Measurements from ENCODE around the gene IFITM10.

IFITM10 gene

DNA sequence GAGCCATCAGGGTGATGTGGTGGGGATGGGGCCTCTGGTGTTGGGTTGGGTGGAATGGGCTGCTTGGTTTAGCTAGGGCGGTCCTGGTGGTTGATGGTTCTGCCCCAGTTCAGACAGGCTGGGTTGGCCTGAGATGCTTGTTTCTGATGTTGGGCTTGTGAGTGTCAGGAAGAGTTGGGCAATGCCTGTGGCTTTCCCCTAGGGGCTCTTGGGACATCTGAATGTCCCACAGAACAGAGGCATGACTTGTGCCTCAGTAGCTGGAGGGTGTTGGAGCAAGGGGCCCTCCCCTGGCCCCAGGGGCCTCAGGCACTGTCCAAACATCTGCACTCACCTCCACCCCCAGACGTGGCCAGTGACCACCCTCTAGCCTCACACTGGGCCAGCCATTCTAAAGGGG is 27.3 kb upstream of the IFITM10 start:
- DNase-seq, result peak; percentile 28

- no peak for DNase-seq
Observed at GRCh38 chr11:1776944-1777715, 26.7 kb upstream of the IFITM10 start.

DNA sequence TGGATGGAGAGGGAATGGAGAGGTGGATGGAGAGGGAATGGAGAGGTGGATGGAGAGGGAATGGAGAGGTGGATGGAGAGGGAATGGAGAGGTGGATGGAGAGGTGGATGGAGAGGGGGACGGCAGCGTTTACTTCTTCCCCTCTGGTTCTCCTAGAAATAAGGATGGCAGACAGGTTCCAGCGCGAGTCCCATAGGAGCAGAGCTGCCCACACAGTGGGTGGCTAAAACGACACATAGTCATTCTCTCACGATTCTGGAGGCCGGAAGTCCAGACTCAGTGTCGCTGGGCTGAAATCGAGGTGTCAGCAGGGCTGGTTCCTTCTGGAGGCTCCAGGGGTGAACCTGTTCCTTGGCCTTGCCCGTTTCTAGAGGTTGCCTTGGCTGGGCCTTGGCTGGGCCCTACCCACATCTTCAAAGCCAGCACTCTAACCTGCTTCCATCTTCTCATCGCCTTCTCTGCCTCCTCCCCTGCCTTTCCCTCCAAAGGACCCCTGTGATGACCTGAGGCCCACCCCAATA is 26.0 kb upstream of the IFITM10 start:
- no peak for DNase-seq

GRCh38 chr11:1774886-1775285 is 24.5 kb upstream of the IFITM10 start:
- DNase-seq, result no peak

GRCh38 chr11:1773994-1774550 is 23.7 kb upstream of the IFITM10 start:
- DNase-seq, result no peak

GRCh38 chr11:1773131-1773993 is 23.0 kb upstream of the IFITM10 start:
- no peak for DNase-seq

DNA sequence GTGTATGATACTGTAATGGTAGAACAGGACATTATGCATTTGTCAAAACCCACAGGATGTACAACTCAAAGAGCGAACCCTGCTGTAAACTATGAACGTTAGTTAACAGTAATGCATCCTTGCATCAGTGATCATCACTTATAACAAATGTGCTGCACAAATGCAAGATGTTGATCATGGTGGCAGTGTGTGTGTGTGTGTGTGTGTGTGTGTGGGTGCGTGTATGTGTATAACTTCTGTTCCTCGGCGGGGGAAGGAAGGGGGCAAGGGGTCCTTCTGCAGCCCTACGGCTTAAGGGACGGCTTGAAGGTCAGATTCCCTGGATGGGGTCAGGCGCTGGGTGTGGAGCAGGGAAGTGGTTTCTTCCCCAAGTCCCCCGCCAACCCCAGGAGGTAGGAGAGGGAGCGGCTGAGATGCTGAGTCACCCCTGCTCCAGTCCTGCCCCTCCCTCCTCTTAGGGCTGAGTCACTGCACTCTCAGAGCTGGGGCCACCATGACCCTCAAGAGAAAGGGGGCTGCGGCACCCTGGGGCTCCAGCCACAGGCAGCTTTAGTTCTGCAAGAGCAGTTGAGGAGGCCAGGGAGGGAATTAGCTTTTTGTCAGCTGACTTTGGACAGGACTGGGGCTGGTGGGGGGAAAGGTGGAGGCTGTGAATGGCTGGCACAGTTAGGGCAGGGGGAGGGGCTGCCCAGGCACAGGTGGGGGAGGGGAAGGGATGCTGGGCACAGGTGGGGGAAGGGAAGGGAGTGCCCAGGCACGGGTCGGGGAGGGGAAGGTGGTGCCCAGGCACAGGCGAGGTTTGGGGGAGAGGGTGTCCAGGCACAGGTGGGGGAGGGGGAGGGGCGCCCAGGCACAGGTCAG is 22.1 kb upstream of the IFITM10 start:
- DNase-seq, result peak; percentile 47

GRCh38 chr11:1771700-1772099 is 21.3 kb upstream of the IFITM10 start:
- peak; percentile 18 for DNase-seq

DNA sequence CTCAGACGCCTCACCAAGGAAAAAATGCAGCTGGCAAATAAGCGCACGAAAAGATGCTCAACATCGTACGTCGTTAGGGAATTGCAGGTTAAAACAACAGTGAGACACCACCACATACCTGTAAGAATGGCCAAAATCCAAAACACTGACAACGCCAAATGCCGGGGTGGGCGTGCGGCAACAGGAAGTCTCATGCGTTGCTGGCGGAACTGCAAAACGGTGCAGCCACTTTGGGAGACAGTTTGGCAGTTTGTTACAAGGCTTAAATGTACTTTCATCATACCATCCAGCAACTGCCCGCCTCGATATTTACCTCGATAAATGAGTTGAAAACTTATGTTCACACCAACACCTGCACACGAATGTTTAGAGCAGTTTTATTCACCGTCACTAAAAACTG is 20.9 kb upstream of the IFITM10 start:
- DNase-seq, result no peak

- DNase-seq, result peak; percentile 9
Observed at GRCh38 chr11:1770528-1770927, 20.1 kb upstream of the IFITM10 start.

- DNase-seq, result peak; percentile 9
Observed at GRCh38 chr11:1770061-1770460, 19.7 kb upstream of the IFITM10 start.

DNA sequence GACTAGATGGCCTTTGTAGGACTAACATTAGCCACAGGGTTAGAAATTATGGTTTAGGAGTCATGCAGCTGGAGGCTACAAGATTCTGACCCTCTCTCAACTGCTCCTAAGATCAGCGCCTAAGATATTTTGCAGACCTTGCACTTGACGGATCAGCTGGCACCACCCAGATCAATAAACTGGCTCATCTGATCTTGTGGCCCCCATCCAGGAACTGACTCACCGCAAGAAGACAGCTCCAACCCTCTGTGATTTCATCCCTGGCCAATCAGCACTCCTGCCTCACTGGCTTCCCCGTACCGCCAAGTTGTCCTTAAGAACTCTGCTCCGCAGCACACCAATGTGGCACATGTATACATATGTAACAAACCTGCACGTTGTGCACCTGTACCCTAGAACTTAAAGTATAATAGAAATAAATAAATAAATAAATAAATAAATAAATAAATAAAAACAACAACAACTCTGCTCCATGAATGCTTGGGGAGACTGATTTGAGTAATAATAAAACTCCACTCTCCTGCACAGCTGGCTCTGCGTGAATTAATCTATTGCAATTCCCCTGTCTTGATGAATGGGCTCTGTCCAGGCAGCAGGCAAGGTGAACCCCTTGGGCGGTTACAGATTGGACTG is 19.0 kb upstream of the IFITM10 start:
- peak; percentile 16 for DNase-seq

- peak; percentile 21 for DNase-seq
Observed at GRCh38 chr11:1768141-1768469, 17.7 kb upstream of the IFITM10 start.

- DNase-seq, result peak; percentile 29
Observed at GRCh38 chr11:1767399-1768140, 17.2 kb upstream of the IFITM10 start.

GRCh38 chr11:1766719-1767398 is 16.5 kb upstream of the IFITM10 start:
- DNase-seq, result peak; percentile 27

- DNase-seq, result peak; percentile 23
Observed at GRCh38 chr11:1765871-1766718, 15.7 kb upstream of the IFITM10 start.

DNA sequence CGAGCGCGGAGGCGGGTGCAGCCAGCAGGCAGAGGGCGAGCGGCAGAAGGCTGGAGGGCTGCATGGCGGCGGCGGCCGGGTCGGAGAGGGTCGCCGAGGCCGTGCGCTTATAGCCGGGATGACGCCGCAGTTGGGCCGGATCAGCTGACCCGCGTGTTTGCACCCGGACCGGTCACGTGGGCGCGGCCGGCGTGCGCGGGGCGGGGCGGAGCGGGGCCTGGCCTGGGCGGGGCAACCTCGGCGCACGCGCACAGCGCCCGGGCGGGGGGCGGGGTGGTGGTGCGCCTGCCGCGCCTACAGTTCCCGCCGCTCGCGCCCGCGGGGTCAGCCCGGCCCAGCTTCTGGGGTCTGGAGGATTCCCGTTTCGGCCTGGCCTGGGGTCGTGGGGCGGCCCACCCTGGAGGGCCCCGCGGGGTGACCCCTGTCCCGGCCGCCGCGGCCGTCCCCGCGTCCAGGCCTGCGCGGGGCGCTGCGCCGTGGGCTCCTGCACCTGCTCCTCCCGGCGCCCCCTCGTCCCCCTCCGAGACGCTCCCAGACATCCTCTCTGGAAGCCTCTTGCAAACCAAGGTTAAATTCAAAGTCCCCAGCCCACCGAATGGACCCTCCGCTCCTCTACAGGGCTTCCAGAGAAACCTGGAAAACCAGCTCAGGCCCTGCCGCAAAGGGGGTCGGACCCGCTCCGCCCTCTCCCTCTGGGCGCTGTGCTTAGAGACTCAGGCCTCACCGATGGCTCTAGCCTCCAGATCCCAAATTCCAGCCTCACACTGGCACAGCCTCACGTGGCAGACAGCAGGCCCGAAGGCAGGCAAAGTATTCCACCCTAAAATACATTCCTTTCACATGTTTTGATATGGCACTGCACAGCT is 13.6 kb upstream of the IFITM10 start, which contains the start of gene CTSD:
Gene CTSD (minus strand): TSS at position 132 of the 866 bp plus-strand sequence. CDS start 68 bp downstream, at position 64.
- DNase-seq, result peak; percentile 87

GRCh38 chr11:1763336-1763795 is 13.0 kb upstream of the IFITM10 start:
- DNase-seq, result no peak
